CMK (cell line): Measurements from ENCODE around the gene LOXHD1.

Experiments used
- DNase-seq: peaks from one replicate; pipeline ENCODE4 v3.0.0-alpha.2; 2010; ENCODE audit warnings: low read depth

LOXHD1 gene

GRCh38 chr18:46625069-46625468 is 32.0 kb downstream of the LOXHD1 start:
- no peak for DNase-seq

GRCh38 chr18:46624127-46624526 is 32.9 kb downstream of the LOXHD1 start:
- DNase-seq = no peak

- no peak for DNase-seq
These were observed 33.5 kb downstream of the LOXHD1 start for GRCh38 chr18:46623541-46623940.

GRCh38 chr18:46622999-46623398 is 34.0 kb downstream of the LOXHD1 start:
- DNase-seq = no peak

GRCh38 chr18:46622451-46622850 is 34.6 kb downstream of the LOXHD1 start:
- no peak for DNase-seq

GRCh38 chr18:46621871-46622270 is 35.1 kb downstream of the LOXHD1 start:
- DNase-seq = no peak

- no peak for DNase-seq
These were observed 35.8 kb downstream of the LOXHD1 start for GRCh38 chr18:46621111-46621766.

GRCh38 chr18:46619559-46619958 is 37.5 kb downstream of the LOXHD1 start:
- no peak for DNase-seq

GRCh38 chr18:46615720-46616119 is 41.3 kb downstream of the LOXHD1 start:
- DNase-seq = no peak

- DNase-seq = no peak
These were observed 48.0 kb downstream of the LOXHD1 start for GRCh38 chr18:46609048-46609447.

GRCh38 chr18:46607926-46608325 is 49.1 kb downstream of the LOXHD1 start:
- DNase-seq = no peak

GRCh38 chr18:46601141-46601805 is 55.7 kb downstream of the LOXHD1 start:
- DNase-seq = no peak

GRCh38 chr18:46596119-46596518 is 60.9 kb downstream of the LOXHD1 start:
- no peak for DNase-seq

GRCh38 chr18:46591783-46592391 is 65.1 kb downstream of the LOXHD1 start:
- DNase-seq = no peak

- DNase-seq = no peak
These were observed 66.9 kb downstream of the LOXHD1 start for GRCh38 chr18:46590103-46590502.

GRCh38 chr18:46588971-46589660 is 67.9 kb downstream of the LOXHD1 start:
- no peak for DNase-seq

- no peak for DNase-seq
These were observed 69.4 kb downstream of the LOXHD1 start for GRCh38 chr18:46587600-46587999.

- no peak for DNase-seq
These were observed 73.3 kb downstream of the LOXHD1 start for GRCh38 chr18:46583711-46584110.

- no peak for DNase-seq
These were observed 75.4 kb downstream of the LOXHD1 start for GRCh38 chr18:46581648-46582047.

GRCh38 chr18:46578987-46579386 is 78.0 kb downstream of the LOXHD1 start:
- DNase-seq = no peak

- DNase-seq = no peak
These were observed 79.5 kb downstream of the LOXHD1 start for GRCh38 chr18:46577546-46577945.

- DNase-seq = no peak
These were observed 81.2 kb downstream of the LOXHD1 start for GRCh38 chr18:46575851-46576250.

GRCh38 chr18:46574743-46575115 is 82.3 kb downstream of the LOXHD1 start:
- DNase-seq = no peak
